IMR-90 (cell line): Measurements from ENCODE around the gene PPARG. TPM values are rescaled to one million over a fixed set of nuclear protein-coding genes. Genes with fewer than 3 reads are reported as not detected.

Experiments used
- ATAC-seq: fragments of 200-7000 bp; cut with Tn5 transposase; 2 replicates; pipeline ENCODE4 v1.9.1; 2020; ENCODE audit warnings: low read depth, mild to moderate bottlenecking, moderate library complexity
- BruUV-seq: library from RNA; stranded (reverse); fragments of 400-500 nt; replicated peaks from 2 replicates; lab custom pipeline; 2021; lab: Mats Ljungman, UMichigan
- CTCF ChIA-PET: fragments of 300-600 bp; formaldehyde crosslinking; extraction: SDS; loops from one replicate; lab custom pipeline; 2021; ENCODE audit warnings: antibody characterized with exemption; lab: Yijun Ruan, JAX
- POLR2A ChIA-PET: fragments of 300-600 bp; sonication (Branson Sonifier 250); formaldehyde crosslinking; loops from one replicate; lab custom pipeline; 2022; ENCODE audit warnings: antibody characterized with exemption; ENCODE audit not compliant: unreplicated experiment; lab: Charles Lee
- DNase-seq: peaks from one replicate; pipeline ENCODE4 v3.0.0; 2013
- H2AFZ ChIP-seq: replicated peaks from 2 replicates; pipeline ENCODE3; 2013; ENCODE audit warnings: low read length, mild to moderate bottlenecking; ENCODE audit not compliant: poor library complexity
- H2AK5ac ChIP-seq: 2 replicates; pipeline ENCODE4 v1.6.1; 2013; ENCODE audit warnings: low read depth, low read length, inconsistent platforms
- H2AK9ac ChIP-seq: replicated peaks from 2 replicates; pipeline ENCODE3; 2013; ENCODE audit warnings: mild to moderate bottlenecking, low read depth, low read length, moderate library complexity; ENCODE audit not compliant: poor library complexity
- H2BK120ac ChIP-seq: 2 replicates; pipeline ENCODE4 v1.6.1; 2013; ENCODE audit warnings: low read depth, low read length, inconsistent platforms
- H2BK15ac ChIP-seq: 3 replicates; pipeline ENCODE4 v1.6.1; 2013; ENCODE audit warnings: low read depth, low read length, inconsistent platforms
- H2BK20ac ChIP-seq: 2 replicates; pipeline ENCODE4 v1.6.1; 2013; ENCODE audit warnings: low read depth, mild to moderate bottlenecking, inconsistent platforms, low read length, moderate library complexity
- H2BK5ac ChIP-seq: 2 replicates; pipeline ENCODE4 v1.6.1; 2013; ENCODE audit warnings: mild to moderate bottlenecking, low read depth, low read length, inconsistent platforms; ENCODE audit not compliant: poor library complexity, severe bottlenecking
- H3K14ac ChIP-seq: replicated peaks from 2 replicates; pipeline ENCODE4 v1.6.1; 2013; ENCODE audit warnings: low read depth, low read length, inconsistent platforms
- H3K18ac ChIP-seq: 2 replicates; pipeline ENCODE4 v1.6.1; 2013; ENCODE audit warnings: low read depth, low read length, control low read depth
- H3K23ac ChIP-seq: 2 replicates; pipeline ENCODE4 v1.6.1; 2013; ENCODE audit warnings: low read depth, low read length, inconsistent platforms
- H3K27ac ChIP-seq: 2 replicates; pipeline ENCODE4 v1.5.1; 2013; ENCODE audit warnings: mild to moderate bottlenecking, control low read depth, low read length; ENCODE audit not compliant: insufficient read depth
- H3K27me3 ChIP-seq: 2 replicates; pipeline ENCODE4 v1.6.1; 2013; ENCODE audit warnings: low read length; ENCODE audit not compliant: control insufficient read depth, insufficient read depth
- H3K36me3 ChIP-seq: 2 replicates; pipeline ENCODE4 v1.6.1; 2013; ENCODE audit warnings: low read length, mixed read lengths; ENCODE audit not compliant: control insufficient read depth, insufficient read depth
- H3K4ac ChIP-seq: 2 replicates; pipeline ENCODE4 v1.6.1; 2013; ENCODE audit warnings: low read depth, low read length, inconsistent platforms
- H3K4me1 ChIP-seq: 2 replicates; pipeline ENCODE4 v1.6.1; 2013; ENCODE audit warnings: low read length, mixed read lengths; ENCODE audit not compliant: control insufficient read depth, insufficient read depth
- H3K4me2 ChIP-seq: 2 replicates; pipeline ENCODE4 v1.6.1; 2013; ENCODE audit warnings: low read depth, mild to moderate bottlenecking, control low read depth, low read length, moderate library complexity
- H3K4me3 ChIP-seq: 2 replicates; pipeline ENCODE4 v1.5.1; 2013; ENCODE audit warnings: low read depth, mild to moderate bottlenecking, control low read depth, low read length, moderate library complexity; ENCODE audit not compliant: insufficient read depth
- H3K56ac ChIP-seq: 2 replicates; pipeline ENCODE4 v1.6.1; 2013; ENCODE audit warnings: low read length, inconsistent platforms; ENCODE audit not compliant: insufficient read depth; ENCODE audit errors: extremely low read depth
- H3K79me1 ChIP-seq, 2 experiments: 2 replicates each; pipeline ENCODE4 v1.6.1; 2013; ENCODE audit warnings: low read length in 2 of 2, inconsistent platforms in 1 of 2, low read depth in 1 of 2
- H3K9ac ChIP-seq: 2 replicates; pipeline ENCODE4 v1.6.1; 2013; ENCODE audit warnings: low read depth, low read length, control low read depth
- H3K9me1 ChIP-seq: 2 replicates; pipeline ENCODE4 v1.6.1; 2013; ENCODE audit warnings: low read length, inconsistent platforms; ENCODE audit not compliant: insufficient read depth
- H3K9me3 ChIP-seq: 2 replicates; pipeline ENCODE4 v1.6.1; 2013; ENCODE audit warnings: low read length; ENCODE audit not compliant: control insufficient read depth, insufficient read depth
- H4K20me1 ChIP-seq: 2 replicates; pipeline ENCODE4 v1.6.1; 2013; ENCODE audit warnings: low read length, inconsistent platforms; ENCODE audit not compliant: insufficient read depth
- H4K5ac ChIP-seq: 2 replicates; pipeline ENCODE4 v1.6.1; 2013; ENCODE audit warnings: mild to moderate bottlenecking, low read depth, low read length, control low read depth
- H4K8ac ChIP-seq, 2 experiments: 2 replicates each; pipeline ENCODE4 v1.6.1; 2013; ENCODE audit warnings: low read depth in 2 of 2, low read length in 2 of 2, control low read depth in 1 of 2, inconsistent platforms in 1 of 2
- H4K91ac ChIP-seq: 2 replicates; pipeline ENCODE4 v1.6.1; 2013; ENCODE audit warnings: low read depth, low read length, inconsistent platforms; ENCODE audit not compliant: insufficient read depth
- BHLHE40 ChIP-seq: fragments of 150-350 bp; IDR thresholded peaks from 2 replicates; pipeline ENCODE4 v1.6.1; 2016; ENCODE audit warnings: mild to moderate bottlenecking, low read depth, low read length
- CEBPB ChIP-seq: IDR thresholded peaks from 2 replicates; pipeline ENCODE4 v1.6.1; 2012; ENCODE audit warnings: low read depth, low read length, improper control_type of control experiment
- CHD1 ChIP-seq: IDR thresholded peaks from 2 replicates; pipeline ENCODE4 v1.6.1; 2012; ENCODE audit warnings: low read depth, low read length, improper control_type of control experiment
- FOS ChIP-seq: fragments of 150-350 bp; IDR thresholded peaks from 2 replicates; pipeline ENCODE4 v1.6.1; 2016; ENCODE audit warnings: low read depth, low read length
- MAFK ChIP-seq: IDR thresholded peaks from 2 replicates; pipeline ENCODE4 v1.6.1; 2012; ENCODE audit warnings: low read depth, low read length, improper control_type of control experiment
- MAZ ChIP-seq: IDR thresholded peaks from 2 replicates; pipeline ENCODE4 v1.6.1; 2012; ENCODE audit warnings: low read depth, mild to moderate bottlenecking, low read length, improper control_type of control experiment, moderate library complexity, borderline replicate concordance
- NFE2L2 ChIP-seq: fragments of 150-350 bp; IDR thresholded peaks from 2 replicates; pipeline ENCODE4 v1.6.1; 2016; ENCODE audit warnings: low read depth, mild to moderate bottlenecking, low read length
- POLR2A ChIP-seq: IDR thresholded peaks from 2 replicates; pipeline ENCODE4 v1.6.1; 2012; ENCODE audit warnings: mild to moderate bottlenecking, low read depth, low read length
- RAD21 ChIP-seq: IDR thresholded peaks from 2 replicates; pipeline ENCODE4 v1.6.1; 2012; ENCODE audit warnings: low read length, improper control_type of control experiment
- RCOR1 ChIP-seq: IDR thresholded peaks from 2 replicates; pipeline ENCODE4 v1.6.1; 2012; ENCODE audit warnings: mild to moderate bottlenecking, low read length, improper control_type of control experiment; ENCODE audit not compliant: insufficient replicate concordance
- RFX5 ChIP-seq: IDR thresholded peaks from 2 replicates; pipeline ENCODE4 v1.8.0; 2012; ENCODE audit warnings: low read depth, mild to moderate bottlenecking, low read length, moderate library complexity
- SMC3 ChIP-seq: fragments of 150-350 bp; IDR thresholded peaks from 2 replicates; pipeline ENCODE4 v1.6.1; 2016; ENCODE audit warnings: low read depth, mild to moderate bottlenecking, antibody characterized with exemption, low read length, moderate library complexity
- WGBS, 2 experiments: methylation state at CpG; one replicate each; pipeline versions ENCODE4 v1.1.5 to v1.1.7; 2013; ENCODE audit warnings: missing lambda C conversion rate in 2 of 2; ENCODE audit not compliant: insufficient read length in 1 of 2; ENCODE audit errors: extremely low coverage in 2 of 2; 5-methylcytosine and 5-hydroxymethylcytosine counted together
- dilution Hi-C: fragments of 300-500 bp; cut with HindIII; formaldehyde crosslinking; loops from one replicate; pipeline ENCODE4 v1.14.3; 2018; ENCODE audit warnings: low sequenced_read_pairs; ENCODE audit not compliant: unreplicated experiment
- in situ Hi-C: fragments of 300-500 bp; cut with MboI; formaldehyde crosslinking; loops from 3 replicates; pipeline ENCODE4 v1.14.3; 2019; ENCODE audit warnings: low sequenced_read_pairs, inconsistent platforms, mixed read lengths
- intact Hi-C: fragments of 100-400 bp; cut with micrococcal nuclease; formaldehyde crosslinking; loops from 2 replicates; pipeline ENCODE4 v1.10.0; 2022
- polyA plus RNA-seq, 3 experiments: library from polyadenylated mRNA; depleted of rRNA; stranded (reverse); fragments of >200 nt; gene quantifications; 2 replicates each; pipeline ENCODE4 v1.2.3, GENCODE V29; 2012; ENCODE audit warnings: low replicate concordance in 1 of 3
- total RNA-seq: library from RNA; depleted of rRNA; stranded (reverse); fragments of >200 nt; gene quantifications from 2 replicates; pipeline ENCODE4 v1.2.3, GENCODE V29; 2012
- TF ChIP-seq, protein P1 (sequence below): fragments of 150-350 bp; IDR thresholded peaks from 2 replicates; pipeline ENCODE4 v1.6.1; 2017; ENCODE audit warnings: mild to moderate bottlenecking, antibody characterized with exemption, low read length, low read depth
- TF ChIP-seq, protein P2 (sequence below): conservative IDR thresholded peaks from 2 replicates; pipeline ENCODE4 v1.5.1; 2012; ENCODE audit warnings: mild to moderate bottlenecking, low read depth, low read length, improper control_type of control experiment
- TF ChIP-seq, protein P3 (sequence below): fragments of 150-350 bp; IDR thresholded peaks from 2 replicates; pipeline ENCODE4 v1.6.1; 2016; ENCODE audit warnings: low read depth, mild to moderate bottlenecking, low read length, moderate library complexity, borderline replicate concordance

The PPARG gene
- total and polyA plus RNA-seq, 2 of the 4 experiments (the other 2 are of a cell fraction), result 11.2 to 23.8 TPM

GRCh38 chr3:12372741-12373280, 83.9 kb downstream of the PPARG start:
- dilution Hi-C loops, result no loop called here
- Histone ChIP-seq H3K9me1 (peaks cover 3% of the 10 kb centered on the region), H2AFZ (no peak overlapping the region), H3K27ac (peak overlapping the region; percentile 1; the same call in 1 of the 2 replicates), H3K9me3 (no peaks in the 10 kb centered on the region), H2BK120ac (peak overlapping the region; percentile 39), H3K4me1 (peaks cover 14% of the 10 kb centered on the region), H2AK9ac (no peak overlapping the region), H4K91ac (peak overlapping the region; percentile 44), H4K8ac (peak overlapping the region in 1 of 2 experiments; percentile 67; a peak in 2 of 4 replicates), H3K27me3 (no peaks in the 10 kb centered on the region), H3K9ac (peak overlapping the region; percentile 39; the same call in 1 of the 2 replicates), H3K14ac (peak overlapping the region; percentile 11), H3K36me3 (no peaks in the 10 kb centered on the region), H3K18ac (peak overlapping the region; percentile 56; the same call in 1 of the 2 replicates), H2AK5ac (peak overlapping the region; percentile 23; the same call in 1 of the 2 replicates), H3K23ac (peak overlapping the region; percentile 1; the same call in 1 of the 2 replicates), H3K4me2 (0 out of 2 replicates have a peak overlapping the region, but pooled peaks have one; percentile 2), H2BK5ac (peak overlapping the region; percentile 29), H3K4ac (peak overlapping the region; percentile 41; the same call in 1 of the 2 replicates), H3K79me1 (peaks cover 0 to 7% of the 10 kb centered on the region in 2 experiments; a peak in 1 of 4 replicates), H2BK15ac (peak overlapping the region; percentile 12; the same call in 1 of the 3 replicates), H4K5ac (no peak overlapping the region; the same call in 1 of the 2 replicates), H3K56ac (no peak overlapping the region), H2BK20ac (peak overlapping the region; percentile 70), H3K4me3 (no peak overlapping the region), H4K20me1 (no peaks in the 10 kb centered on the region)
- WGBS, 2 experiments, result no CpG with 5 or more reads among the region's 2 CpGs
- BruUV-seq, result no TSS peak
- intact Hi-C loops, result loop anchor here (5.0 kb wide), 1 partner anchor 66 kb away; no protein-coding TSS in a partner anchor
- in situ Hi-C loops, result no loop called here
- ATAC-seq (no peak), DNase-seq (no peak)
- POLR2A ChIA-PET, result no interaction called here
- TF ChIP-seq RCOR1 (no peak), MAFK (no peak), CHD1 (no peak), RFX5 (no peak), RAD21 (no peak), MAZ (no peak), FOS (no peak), POLR2A (no peak), NFE2L2 (no peak), SMC3 (no peak), BHLHE40 (no peak), CEBPB (no peak)
- TF ChIP-seq, protein P1, sequence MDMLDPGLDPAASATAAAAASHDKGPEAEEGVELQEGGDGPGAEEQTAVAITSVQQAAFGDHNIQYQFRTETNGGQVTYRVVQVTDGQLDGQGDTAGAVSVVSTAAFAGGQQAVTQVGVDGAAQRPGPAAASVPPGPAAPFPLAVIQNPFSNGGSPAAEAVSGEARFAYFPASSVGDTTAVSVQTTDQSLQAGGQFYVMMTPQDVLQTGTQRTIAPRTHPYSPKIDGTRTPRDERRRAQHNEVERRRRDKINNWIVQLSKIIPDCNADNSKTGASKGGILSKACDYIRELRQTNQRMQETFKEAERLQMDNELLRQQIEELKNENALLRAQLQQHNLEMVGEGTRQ, result no peak
- TF ChIP-seq, protein P2, sequence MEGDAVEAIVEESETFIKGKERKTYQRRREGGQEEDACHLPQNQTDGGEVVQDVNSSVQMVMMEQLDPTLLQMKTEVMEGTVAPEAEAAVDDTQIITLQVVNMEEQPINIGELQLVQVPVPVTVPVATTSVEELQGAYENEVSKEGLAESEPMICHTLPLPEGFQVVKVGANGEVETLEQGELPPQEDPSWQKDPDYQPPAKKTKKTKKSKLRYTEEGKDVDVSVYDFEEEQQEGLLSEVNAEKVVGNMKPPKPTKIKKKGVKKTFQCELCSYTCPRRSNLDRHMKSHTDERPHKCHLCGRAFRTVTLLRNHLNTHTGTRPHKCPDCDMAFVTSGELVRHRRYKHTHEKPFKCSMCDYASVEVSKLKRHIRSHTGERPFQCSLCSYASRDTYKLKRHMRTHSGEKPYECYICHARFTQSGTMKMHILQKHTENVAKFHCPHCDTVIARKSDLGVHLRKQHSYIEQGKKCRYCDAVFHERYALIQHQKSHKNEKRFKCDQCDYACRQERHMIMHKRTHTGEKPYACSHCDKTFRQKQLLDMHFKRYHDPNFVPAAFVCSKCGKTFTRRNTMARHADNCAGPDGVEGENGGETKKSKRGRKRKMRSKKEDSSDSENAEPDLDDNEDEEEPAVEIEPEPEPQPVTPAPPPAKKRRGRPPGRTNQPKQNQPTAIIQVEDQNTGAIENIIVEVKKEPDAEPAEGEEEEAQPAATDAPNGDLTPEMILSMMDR, result no peak
- TF ChIP-seq, protein P3, sequence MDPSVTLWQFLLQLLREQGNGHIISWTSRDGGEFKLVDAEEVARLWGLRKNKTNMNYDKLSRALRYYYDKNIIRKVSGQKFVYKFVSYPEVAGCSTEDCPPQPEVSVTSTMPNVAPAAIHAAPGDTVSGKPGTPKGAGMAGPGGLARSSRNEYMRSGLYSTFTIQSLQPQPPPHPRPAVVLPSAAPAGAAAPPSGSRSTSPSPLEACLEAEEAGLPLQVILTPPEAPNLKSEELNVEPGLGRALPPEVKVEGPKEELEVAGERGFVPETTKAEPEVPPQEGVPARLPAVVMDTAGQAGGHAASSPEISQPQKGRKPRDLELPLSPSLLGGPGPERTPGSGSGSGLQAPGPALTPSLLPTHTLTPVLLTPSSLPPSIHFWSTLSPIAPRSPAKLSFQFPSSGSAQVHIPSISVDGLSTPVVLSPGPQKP, result no peak
- CTCF ChIA-PET, result interaction anchor here (1.0 kb wide), 1 partner anchor 12 kb away, joined by 4 read pairs; no protein-coding TSS in a partner anchor
